MM.1S (cell line): Measurements from ENCODE around the gene OGFRL1.

ENCODE experiments used
- EZH2 ChIP-seq: fragments of 300-600 bp; sonication (generic); optimal IDR thresholded peaks from 2 replicates; pipeline ENCODE3; 2017; ENCODE audit warnings: low read depth, mild to moderate bottlenecking, antibody characterized with exemption, low read length, mixed read lengths
- EZH2phosphoT487 ChIP-seq: fragments of 300-600 bp; sonication (generic); IDR thresholded peaks from 2 replicates; pipeline ENCODE4 v1.6.1; 2018; ENCODE audit warnings: antibody characterized with exemption, low read length
- TF ChIP-seq, protein P1 (sequence below): fragments of 300-600 bp; sonication (generic); IDR thresholded peaks from 2 replicates; pipeline ENCODE4 v1.5.1; 2016; ENCODE audit warnings: antibody characterized with exemption, low read length, mixed read lengths

DNA sequence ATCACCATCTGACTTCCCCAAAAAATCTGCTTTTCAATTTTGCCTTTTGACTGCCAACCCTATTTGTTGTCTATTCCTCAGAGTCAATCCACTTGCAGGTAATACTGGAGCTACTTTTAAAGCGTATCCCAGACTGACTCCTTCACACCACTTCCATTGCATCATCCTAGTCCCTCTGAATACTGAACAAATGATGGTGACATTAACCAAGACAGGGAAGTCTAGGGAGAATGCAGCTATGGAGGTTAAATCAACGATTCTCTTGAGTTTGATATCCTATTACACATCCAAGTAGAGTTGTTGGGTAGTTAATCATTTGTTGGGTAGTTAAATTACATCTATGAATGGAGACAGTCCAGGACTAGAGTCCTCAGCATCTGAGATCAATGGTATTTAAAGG is 2.0 kb downstream of the OGFRL1 start:
- TF ChIP-seq, protein P1, sequence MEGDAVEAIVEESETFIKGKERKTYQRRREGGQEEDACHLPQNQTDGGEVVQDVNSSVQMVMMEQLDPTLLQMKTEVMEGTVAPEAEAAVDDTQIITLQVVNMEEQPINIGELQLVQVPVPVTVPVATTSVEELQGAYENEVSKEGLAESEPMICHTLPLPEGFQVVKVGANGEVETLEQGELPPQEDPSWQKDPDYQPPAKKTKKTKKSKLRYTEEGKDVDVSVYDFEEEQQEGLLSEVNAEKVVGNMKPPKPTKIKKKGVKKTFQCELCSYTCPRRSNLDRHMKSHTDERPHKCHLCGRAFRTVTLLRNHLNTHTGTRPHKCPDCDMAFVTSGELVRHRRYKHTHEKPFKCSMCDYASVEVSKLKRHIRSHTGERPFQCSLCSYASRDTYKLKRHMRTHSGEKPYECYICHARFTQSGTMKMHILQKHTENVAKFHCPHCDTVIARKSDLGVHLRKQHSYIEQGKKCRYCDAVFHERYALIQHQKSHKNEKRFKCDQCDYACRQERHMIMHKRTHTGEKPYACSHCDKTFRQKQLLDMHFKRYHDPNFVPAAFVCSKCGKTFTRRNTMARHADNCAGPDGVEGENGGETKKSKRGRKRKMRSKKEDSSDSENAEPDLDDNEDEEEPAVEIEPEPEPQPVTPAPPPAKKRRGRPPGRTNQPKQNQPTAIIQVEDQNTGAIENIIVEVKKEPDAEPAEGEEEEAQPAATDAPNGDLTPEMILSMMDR = no peak
- TF ChIP-seq EZH2 (no peak), EZH2phosphoT487 (no peak)
